HG03175 (cell line): Measurements from ENCODE around the gene PDE7B.
"Not testable (repeated sequence)": the region's sequence is repeated elsewhere in the genome, so short reads cannot be mapped to it uniquely, and the experiment has no call there.

Experiments used
- ATAC-seq: cut with Tn5 transposase; IDR thresholded peaks from one replicate; pipeline ENCODE4 v1.9.1; 2021; ENCODE audit warnings: mild to moderate bottlenecking, moderate library complexity; ENCODE audit not compliant: unreplicated experiment

PDE7B gene

GRCh38 chr6:136175873-136176272, 324.4 kb downstream of the PDE7B start:
- ATAC-seq, result no peak

GRCh38 chr6:136178749-136179148, 327.2 kb downstream of the PDE7B start:
- no peak for ATAC-seq

DNA sequence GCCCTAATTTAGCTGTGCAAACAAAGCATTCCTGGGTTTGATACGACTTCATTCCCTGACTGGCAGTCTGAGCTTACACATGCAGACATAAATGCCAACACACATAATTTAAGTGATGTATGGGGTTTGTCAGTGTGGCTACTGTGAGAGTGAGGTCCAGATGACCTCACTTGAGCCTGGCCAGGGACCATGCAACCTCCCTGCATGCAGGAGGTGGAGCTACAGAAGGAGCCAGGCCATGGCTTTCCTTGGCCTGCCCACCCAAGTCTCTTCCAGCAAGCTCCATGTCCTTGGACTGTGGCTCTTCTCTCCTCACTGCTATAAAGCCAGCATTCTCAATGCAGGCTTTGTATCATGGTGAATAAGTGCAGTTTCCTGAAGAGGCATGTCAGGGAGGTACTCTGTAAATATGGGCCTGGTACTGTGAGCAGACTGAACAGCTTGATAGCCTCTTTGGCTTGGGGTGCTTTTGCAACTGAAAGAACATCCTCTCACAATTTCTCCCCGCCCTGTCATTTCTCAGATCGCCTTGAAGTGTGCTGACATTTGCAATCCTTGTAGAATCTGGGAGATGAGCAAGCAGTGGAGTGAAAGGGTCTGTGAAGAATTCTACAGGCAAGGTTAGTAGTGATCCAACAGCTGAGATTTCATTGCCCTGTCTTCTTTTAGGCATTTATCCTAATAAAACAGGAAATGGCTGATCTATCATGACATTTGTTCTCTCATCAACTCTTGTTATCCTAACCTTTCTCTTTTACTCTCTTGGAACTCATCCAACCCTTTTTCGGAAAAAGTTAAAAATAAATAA, 329.4 kb downstream of the PDE7B start:
- no peak for ATAC-seq

- no peak for ATAC-seq
These were observed 330.0 kb downstream of the PDE7B start for GRCh38 chr6:136181512-136181833.

DNA sequence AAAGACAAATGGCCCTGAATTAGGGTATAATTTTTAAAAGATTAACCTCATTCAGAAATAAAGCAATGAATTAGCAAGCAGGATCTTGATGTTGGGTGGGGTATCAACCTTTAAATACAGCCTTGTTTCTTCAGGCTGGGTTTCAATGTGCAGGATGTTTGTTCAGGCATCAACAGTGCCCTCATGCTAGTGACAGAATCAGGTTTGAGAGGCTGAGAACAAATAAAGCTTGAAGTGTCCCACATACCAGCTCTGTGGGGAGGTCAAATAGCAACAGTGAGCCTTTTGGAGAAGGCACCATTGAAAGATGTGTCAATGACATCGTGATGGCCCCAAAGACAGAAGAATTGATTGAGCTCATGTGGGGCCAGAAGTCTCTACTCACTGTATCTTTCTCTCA, 330.4 kb downstream of the PDE7B start:
- no peak for ATAC-seq

GRCh38 chr6:136184738-136185137, 333.2 kb downstream of the PDE7B start:
- no peak for ATAC-seq

- no peak for ATAC-seq
These were observed 334.9 kb downstream of the PDE7B start for GRCh38 chr6:136186363-136186762.

DNA sequence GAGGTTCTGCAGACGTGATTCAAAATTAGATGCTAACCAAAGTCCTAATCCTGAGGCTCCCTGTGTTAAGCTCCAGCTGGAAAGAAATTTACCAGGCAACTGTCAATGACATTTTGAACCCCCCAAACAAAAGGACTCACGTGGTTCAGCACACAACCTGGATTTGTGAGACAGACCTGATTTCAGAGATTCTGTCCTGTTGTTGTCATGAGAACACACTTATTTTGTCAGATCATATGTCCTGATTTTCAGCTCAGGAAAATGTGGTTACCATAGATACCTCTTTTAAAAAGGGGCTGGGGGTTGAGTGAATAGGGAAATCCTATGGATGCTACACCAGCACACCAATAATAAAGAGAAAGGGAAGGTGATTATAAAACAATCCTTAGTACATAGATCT, 337.0 kb downstream of the PDE7B start:
- ATAC-seq, result no peak

GRCh38 chr6:136189104-136189503, 337.6 kb downstream of the PDE7B start:
- no peak for ATAC-seq

DNA sequence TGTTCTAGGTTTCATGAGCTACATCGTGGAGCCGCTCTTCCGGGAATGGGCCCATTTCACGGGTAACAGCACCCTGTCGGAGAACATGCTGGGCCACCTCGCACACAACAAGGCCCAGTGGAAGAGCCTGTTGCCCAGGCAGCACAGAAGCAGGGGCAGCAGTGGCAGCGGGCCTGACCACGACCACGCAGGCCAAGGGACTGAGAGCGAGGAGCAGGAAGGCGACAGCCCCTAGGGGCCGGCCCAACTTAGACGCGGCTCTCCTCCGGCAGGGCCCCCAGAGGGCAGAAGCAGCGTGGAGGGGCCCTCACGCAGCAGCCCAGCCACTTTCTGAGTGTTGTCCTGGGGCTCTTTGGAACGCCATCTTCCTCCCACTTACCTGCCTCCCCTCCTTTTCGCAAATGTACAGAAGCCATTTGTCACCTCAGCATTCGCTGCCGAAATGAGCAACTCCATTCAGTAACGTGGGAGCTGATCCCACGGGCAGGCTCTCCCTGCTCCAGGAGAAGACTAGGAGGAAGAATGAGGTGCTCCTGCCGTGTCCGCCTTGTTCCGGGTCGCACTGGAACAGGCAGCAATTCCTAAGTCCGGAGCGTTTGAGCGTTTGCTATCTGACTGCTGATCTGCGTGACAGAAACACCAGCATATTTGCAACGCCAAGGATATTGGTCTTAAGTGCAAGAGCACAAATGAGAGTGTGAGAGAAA, 340.3 kb downstream of the PDE7B start:
- no peak for ATAC-seq

GRCh38 chr6:136192902-136193301, 341.4 kb downstream of the PDE7B start:
- no peak for ATAC-seq

DNA sequence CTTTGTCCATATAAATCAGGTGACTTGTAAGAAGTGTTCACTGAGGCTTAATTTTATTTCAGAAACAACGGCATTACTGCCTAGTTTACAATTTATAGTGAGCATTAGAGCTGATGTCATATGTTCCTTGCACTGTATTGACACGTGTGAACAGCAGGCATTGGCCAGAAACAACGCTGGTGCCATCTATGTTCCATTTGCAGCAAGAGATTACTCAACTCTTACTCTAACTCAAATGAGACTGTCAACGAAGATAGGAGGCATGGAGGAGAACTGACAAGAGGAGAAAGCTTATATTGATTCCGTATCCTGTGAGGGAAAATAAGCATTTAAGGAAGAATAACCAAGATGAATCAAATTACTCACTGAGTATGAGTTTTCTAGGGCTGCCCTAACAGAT, 350.2 kb downstream of the PDE7B start:
- no peak for ATAC-seq

DNA sequence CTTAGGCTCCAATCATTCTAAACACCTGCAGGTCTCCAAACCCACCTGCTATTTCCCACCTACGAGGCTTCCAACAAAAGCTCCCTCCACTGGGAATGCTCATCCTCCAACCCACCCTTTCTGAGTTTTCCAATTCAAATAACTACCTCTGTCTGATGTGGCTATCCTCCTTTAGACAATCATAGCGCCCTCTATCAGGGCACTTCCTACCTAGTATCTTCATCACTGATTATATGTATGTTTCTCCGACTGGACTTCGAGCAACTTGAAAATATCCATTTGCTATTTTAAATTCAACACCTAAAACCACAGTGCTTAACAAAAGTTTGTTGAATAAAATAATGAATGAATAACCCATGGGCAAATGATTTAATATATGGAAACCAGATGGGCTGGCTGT, 357.3 kb downstream of the PDE7B start:
- ATAC-seq, result no peak

DNA sequence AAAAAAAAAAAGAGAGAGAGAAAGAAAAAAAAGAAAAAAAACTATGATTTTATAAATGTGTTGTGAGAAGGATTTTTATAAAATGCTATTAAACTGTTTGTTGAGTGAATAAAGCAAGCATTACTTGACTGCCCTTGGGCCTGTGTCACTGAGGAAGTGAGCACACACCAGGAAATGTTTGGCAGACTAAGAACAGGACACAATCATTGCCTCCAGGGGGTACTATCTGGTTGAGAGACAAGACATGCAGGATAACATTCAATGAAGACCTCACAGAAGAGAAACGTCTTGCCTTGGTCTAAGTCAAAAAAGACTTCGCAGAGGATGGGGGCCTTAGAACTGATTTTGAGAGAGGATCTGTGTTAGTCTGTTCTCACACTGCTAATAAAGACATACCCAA, 358.0 kb downstream of the PDE7B start:
- no peak for ATAC-seq

DNA sequence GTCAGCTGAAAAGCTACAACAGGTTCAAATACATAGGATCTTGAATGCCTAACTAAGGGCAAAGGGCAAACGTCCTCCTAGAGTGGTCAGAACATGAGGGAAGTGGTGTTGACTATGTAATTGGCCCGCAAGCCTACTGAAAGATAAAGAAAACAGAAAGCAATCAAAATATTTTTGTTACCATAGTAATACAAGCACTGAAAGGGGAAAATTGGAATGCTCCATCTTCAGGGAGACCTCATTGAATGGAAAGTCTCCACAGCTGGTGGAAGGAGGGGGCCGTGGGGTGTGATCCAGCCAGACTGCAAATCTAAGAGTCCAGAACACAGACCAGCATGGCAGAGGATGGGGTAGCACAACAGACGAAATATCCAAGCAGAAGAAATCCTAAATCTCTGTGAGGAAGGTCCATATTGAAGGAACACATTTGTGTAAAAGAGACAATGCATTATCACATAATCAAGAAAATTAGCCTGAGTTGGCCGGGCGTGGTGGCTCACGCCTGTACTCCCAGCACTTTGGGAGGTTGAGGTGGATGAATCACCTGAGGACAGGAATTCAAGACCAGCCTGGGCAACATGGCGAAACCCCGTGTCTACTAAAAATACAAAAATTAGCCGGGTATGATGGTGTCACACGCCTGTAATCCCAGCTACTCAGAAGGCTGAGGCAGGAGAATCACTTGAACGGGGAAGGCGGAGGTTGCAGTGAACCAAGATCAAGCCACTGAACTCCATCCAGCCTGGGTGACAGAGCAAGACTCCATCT, 359.1 kb downstream of the PDE7B start:
- ATAC-seq, result no peak

DNA sequence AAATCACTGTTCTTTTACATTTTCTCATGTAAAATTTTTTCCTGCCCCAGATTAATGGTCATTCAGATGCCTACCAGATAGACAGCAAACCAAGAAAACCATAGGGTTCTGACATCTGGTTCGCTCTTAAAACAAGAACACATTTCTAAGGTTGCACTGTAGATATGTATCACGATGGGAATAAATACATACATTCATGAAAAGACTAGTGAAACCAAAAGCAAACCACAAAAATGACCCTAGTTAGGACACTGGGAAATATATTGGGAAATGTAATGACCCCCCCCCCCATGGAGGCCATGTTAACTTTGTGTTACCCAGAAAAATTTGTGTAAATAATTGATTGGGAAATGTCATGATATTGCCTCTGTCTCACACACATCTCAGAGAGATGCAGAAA, 361.1 kb downstream of the PDE7B start:
- ATAC-seq, result no peak

GRCh38 chr6:136213012-136213539, 361.6 kb downstream of the PDE7B start:
- ATAC-seq, result no peak

DNA sequence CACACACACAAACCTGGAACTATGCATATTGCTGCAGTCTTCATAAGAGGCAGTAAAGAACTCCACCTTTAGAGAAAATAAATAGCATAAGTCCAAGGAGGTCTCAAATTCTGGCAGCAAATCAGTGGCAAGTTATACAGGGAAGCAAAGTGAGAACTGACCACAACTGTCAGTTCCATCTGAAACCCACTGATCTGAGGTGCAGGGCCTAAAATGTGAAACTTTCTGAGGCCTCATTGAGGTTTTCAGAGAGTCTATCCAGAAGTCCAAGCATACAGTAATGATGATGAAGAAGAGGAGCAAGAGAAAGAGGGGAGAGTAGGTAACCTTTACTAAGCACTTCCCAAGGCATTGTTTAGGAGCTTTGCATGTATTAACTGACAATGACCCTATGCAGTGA, 362.4 kb downstream of the PDE7B start:
- no peak for ATAC-seq

DNA sequence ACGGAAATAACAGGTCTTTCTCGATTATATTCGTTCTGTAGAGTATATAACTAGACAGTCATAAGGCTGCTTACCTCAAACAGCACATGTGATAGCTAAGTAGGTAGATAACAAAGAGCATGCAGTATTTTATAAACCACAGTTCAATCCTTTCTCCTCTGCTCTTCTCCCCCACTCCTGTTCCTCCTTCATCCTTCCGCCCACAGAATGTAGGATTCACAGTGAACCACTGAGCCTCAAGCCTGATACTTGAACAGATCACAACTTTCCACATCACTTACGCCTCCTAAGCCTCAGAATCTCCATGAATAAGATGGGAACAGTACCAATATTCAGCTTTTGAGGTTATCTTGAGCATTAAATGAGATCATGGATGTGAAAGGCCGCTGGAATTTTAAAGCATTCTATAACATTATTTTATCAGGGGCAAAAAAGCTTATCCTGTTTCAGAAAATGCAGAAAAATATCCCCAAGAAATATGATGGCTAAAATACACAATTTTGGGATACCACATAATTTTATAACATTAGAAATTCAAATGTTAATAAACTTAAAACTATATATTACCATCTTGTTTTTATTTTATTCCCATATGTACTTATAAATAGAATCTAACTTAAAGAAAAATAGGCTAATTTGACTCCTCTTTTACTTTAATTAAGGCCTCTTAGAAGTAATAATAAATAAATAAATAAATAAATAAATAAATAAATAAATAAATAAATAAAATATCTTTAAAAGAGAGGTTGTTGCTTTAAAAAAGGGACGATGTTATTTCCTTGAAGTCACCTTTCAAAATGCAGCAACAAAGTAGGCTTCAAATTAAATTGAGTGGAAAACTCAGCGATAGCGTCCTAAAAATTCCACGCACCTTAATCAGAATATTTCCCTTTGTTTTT, 365.3 kb downstream of the PDE7B start:
- ATAC-seq, result no peak

DNA sequence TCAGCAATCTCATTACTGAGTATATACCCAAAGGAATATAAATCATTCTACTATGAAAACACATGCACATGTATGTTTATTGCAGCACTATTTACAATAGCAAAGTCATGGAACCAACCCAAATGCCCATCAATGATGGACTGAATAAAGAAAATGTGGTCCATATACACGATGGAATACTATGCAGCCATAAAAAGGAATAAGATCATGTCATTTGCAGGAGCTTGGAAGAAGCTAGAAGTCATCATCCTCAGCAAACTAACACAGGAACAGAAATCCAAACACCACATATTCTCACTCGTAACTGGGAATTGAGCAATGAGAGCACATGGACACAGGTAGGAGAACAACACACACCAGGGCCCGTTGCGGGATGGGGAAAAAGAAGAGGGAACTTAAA, 373.5 kb downstream of the PDE7B start:
- ATAC-seq, result not testable (repeated sequence)

DNA sequence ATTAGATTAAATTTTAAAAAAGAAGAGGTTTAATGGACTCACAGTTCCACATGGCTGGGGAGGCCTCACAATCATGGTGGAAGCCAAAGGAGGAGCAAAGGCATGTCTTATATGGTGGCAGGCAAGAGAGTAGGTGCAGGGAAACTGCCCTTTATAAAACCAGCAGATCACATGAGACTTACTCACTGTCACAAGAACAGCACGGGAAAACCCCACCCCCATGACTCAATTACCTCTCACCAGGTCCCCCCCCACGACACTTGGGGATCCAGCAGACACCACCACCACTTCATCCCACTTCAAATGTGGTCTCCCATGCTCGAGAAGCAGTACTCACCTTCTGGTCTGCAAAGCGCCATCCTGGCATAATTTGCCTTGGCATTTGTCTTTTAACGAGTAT, 374.0 kb downstream of the PDE7B start:
- ATAC-seq, result no peak
